ENCODE results near the gene TRIM8. TPM values are rescaled to one million over a fixed set of nuclear protein-coding genes. Genes with fewer than 3 reads are reported as not detected.

The TRIM8 gene
- total and polyA plus RNA-seq, 9 of the 15 experiments (the other 6 are each of a cell fraction or from before 2014, with no cell fraction given), result 1.7 to 26.0 (median 9.1) TPM

DNA sequence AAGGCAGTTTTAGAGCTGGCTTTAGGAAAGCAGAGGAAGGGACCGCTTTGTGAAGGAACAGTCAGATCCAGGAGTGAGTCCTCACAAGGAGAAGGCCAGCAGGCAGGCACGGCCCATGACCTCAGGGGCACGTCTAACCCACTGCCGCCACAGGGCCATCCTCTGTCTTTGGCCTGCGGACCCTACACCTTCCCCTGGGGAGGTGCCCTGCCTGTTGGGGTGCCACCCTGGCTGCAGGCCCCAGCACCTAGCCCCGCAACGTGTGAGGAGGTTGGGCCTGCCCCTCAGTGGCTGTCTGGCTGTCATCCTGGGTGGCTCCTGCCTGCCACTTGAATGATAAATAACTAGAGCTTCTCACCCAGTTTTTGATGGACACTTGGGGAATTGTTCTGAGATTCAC lies 31.0 kb upstream of the TRIM8 start:
- Histone ChIP-seq H3K4me2 (ENCODE audit: insufficient read depth, low read length) (no peak overlapping the region), H4K20me1 (replicated peaks; ENCODE audit: control insufficient read depth, insufficient read depth, low read length) (no peaks in the 10 kb centered on the region), H2AFZ (ENCODE audit: low read depth, low read length) (no peak overlapping the region), H3K9ac (ENCODE audit: insufficient read depth in 1 of 2, low read depth in 2 of 2, low read length in 2 of 2) (peak overlapping the region in 1 of 2 experiments; percentile 45; a peak in 1 of 4 replicates), H3K9me1 (ENCODE audit: control insufficient read depth, insufficient read depth, low read length) (peaks cover 2% of the 10 kb centered on the region), H3K27me3 (ENCODE audit: control insufficient read depth in 2 of 2, insufficient read depth in 2 of 2, low read length in 2 of 2) (no peaks in the 10 kb centered on the region), H3K27ac (ENCODE audit: extremely low read depth, low read depth, low read length) (no peak overlapping the region), H3K4me3 (no peak overlapping the region), H3K79me2 (ENCODE audit: control insufficient read depth, insufficient read depth, low read length) (no peaks in the 10 kb centered on the region), H3K36me3 (ENCODE audit: control insufficient read depth, insufficient read depth, low read length) (peaks cover 6% of the 10 kb centered on the region; the same call in 2 of the 3 replicates), H3K4me1 (replicated peaks in 1 of 2; ENCODE audit: control insufficient read depth in 2 of 2, insufficient read depth in 2 of 2, low read length in 2 of 2) (peaks cover 0 to 21% of the 10 kb centered on the region in 2 experiments; a peak in 4 of 5 replicates), H3K9me3 (replicated peaks; ENCODE audit: control insufficient read depth, insufficient read depth, low read depth, low read length) (no peaks in the 10 kb centered on the region)
- no TSS peak for BruUV-seq (replicated peaks)
- no peak for DNase-seq (ENCODE audit: extremely low read depth in 1 of 4, low spot score in 3 of 4)
- CTCF ChIA-PET (ENCODE audit: low intra/inter-chr PET ratio), result no interaction called here
- intact Hi-C loops (cut with micrococcal nuclease), result no loop called here
- in situ Hi-C loops (cut with MboI), result loop anchor here (25.0 kb wide), 1 partner anchor 776 kb away; the partner anchor contains the start of gene KCNIP2
- POLR2A ChIA-PET, result interaction anchor here (0.9 to 2.5 kb wide), 2 partner anchors 13 to 14 kb away, joined by 3 to 10 read pairs; no protein-coding TSS in a partner anchor
- TF ChIP-seq RERE (CRISPR knock-in tag; IDR thresholded peaks at IDR 0.05; ENCODE audit: borderline replicate concordance) (no peak), RFX1 (IDR thresholded peaks at IDR 0.05) (no peak), NR3C1 (CRISPR knock-in tag; IDR thresholded peaks at IDR 0.05) (no peak), HES1 (IDR thresholded peaks at IDR 0.05; ENCODE audit: low read depth) (no peak), HNRNPUL1 (IDR thresholded peaks at IDR 0.05; ENCODE audit: low read length) (no peak)
- FAIRE-seq, result no peak
- ATAC-seq, result no peak
- 100% methylated on average over 1 of the region's 7 CpGs for WGBS (ENCODE audit: insufficient coverage, low coverage, missing lambda C conversion rate)
